ENCODE results near the gene TLR9. TPM values are rescaled to one million over a fixed set of nuclear protein-coding genes. Genes with fewer than 3 reads are reported as not detected.

The TLR9 gene
- total and polyA plus RNA-seq, 9 of the 15 experiments (the other 6 are each of a cell fraction or from before 2014, with no cell fraction given): not detected

DNA sequence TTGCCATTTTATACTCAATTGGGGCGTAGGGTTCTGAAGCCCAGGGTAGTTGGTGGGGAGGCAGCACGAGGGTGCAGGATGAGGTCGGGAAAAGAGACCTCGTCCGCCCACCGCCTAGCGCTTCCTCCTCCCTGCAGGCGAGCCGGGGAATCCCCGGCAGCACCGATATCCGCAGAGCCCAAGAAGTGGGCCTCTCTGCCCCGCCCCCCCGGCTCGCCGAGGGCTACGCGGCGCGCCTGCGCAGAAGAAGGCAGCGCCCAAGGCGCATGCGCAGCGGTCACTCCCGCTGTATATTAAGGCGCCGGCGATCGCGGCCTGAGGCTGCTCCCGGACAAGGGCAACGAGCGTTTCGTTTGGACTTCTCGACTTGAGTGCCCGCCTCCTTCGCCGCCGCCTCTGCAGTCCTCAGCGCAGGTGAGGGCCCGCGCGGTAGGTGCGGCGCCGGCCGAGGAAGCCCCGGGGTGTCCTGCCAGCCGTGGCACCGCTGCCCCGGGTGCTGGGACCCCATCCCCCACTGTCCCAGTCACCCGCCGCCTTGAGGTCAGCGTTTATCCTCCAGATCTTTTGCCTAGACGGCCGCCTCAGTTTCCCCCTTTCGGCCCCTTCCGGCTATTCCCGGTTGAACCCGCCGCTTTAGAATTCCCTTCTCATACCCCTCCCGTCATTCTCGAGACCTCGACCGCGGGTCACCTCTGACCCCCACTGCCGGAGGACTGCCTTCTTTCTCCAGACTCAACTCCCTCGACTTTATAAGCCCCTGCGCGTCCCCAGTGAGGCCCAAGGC is 27.4 kb downstream of the TLR9 start, which contains the start of gene ALAS1 (continued):
- TF ChIP-seq, protein P1, sequence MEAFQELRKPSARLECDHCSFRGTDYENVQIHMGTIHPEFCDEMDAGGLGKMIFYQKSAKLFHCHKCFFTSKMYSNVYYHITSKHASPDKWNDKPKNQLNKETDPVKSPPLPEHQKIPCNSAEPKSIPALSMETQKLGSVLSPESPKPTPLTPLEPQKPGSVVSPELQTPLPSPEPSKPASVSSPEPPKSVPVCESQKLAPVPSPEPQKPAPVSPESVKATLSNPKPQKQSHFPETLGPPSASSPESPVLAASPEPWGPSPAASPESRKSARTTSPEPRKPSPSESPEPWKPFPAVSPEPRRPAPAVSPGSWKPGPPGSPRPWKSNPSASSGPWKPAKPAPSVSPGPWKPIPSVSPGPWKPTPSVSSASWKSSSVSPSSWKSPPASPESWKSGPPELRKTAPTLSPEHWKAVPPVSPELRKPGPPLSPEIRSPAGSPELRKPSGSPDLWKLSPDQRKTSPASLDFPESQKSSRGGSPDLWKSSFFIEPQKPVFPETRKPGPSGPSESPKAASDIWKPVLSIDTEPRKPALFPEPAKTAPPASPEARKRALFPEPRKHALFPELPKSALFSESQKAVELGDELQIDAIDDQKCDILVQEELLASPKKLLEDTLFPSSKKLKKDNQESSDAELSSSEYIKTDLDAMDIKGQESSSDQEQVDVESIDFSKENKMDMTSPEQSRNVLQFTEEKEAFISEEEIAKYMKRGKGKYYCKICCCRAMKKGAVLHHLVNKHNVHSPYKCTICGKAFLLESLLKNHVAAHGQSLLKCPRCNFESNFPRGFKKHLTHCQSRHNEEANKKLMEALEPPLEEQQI (IDR thresholded peaks at IDR 0.05): no peak
- TF ChIP-seq SRF (CRISPR knock-in tag; IDR thresholded peaks at IDR 0.05) (peak in 1 of 2 experiments; percentile 61; a peak in 1 of 4 replicates), MED1 (CRISPR knock-in tag; IDR thresholded peaks at IDR 0.05; ENCODE audit: borderline replicate concordance) (no peak), ZNF639 (CRISPR knock-in tag; conservative IDR thresholded peaks at IDR 0.05 in 1 of 2, IDR thresholded peaks at IDR 0.05 in 1 of 2) (peak in 1 of 2 experiments; percentile 35; a peak in 1 of 4 replicates), TBP (optimal IDR thresholded peaks at IDR 0.05; ENCODE audit: low read depth, low read length) (peak; percentile 94), L3MBTL2 (IDR thresholded peaks at IDR 0.05) (peak; percentile 83; the same call in 1 of the 2 replicates), E2F6 (IDR thresholded peaks at IDR 0.05; ENCODE audit: borderline replicate concordance in 1 of 2, extremely low read depth in 1 of 2, insufficient read depth in 1 of 2, insufficient read length in 1 of 2, low read depth in 1 of 2, low read length in 1 of 2, poor library complexity in 1 of 2, severe bottlenecking in 1 of 2) (peak in 1 of 2 experiments; percentile 61), POU5F1 (IDR thresholded peaks at IDR 0.05; ENCODE audit: borderline replicate concordance, low read depth, low read length, partially characterized antibody) (peak; percentile 77), NEUROD1 (IDR thresholded peaks at IDR 0.05; ENCODE audit: borderline replicate concordance, low read depth, low read length, partially characterized antibody) (no peak), ZNF184 (CRISPR knock-in tag; IDR thresholded peaks at IDR 0.05) (no peak), RAD21 (CRISPR knock-in tag; conservative IDR thresholded peaks at IDR 0.05 in 1 of 2, IDR thresholded peaks at IDR 0.05 in 1 of 2) (peak in 1 of 2 experiments; percentile 24; a peak in 1 of 4 replicates), MAFK (IDR thresholded peaks at IDR 0.05; ENCODE audit: low read length) (no peak), TAF1 (IDR thresholded peaks at IDR 0.05; ENCODE audit: control insufficient read depth, extremely low read depth, insufficient read depth, low read length, severe bottlenecking) (peak; percentile 67), ZNF586 (CRISPR knock-in tag; conservative IDR thresholded peaks at IDR 0.05) (no peak)
- TF ChIP-seq, protein P2, sequence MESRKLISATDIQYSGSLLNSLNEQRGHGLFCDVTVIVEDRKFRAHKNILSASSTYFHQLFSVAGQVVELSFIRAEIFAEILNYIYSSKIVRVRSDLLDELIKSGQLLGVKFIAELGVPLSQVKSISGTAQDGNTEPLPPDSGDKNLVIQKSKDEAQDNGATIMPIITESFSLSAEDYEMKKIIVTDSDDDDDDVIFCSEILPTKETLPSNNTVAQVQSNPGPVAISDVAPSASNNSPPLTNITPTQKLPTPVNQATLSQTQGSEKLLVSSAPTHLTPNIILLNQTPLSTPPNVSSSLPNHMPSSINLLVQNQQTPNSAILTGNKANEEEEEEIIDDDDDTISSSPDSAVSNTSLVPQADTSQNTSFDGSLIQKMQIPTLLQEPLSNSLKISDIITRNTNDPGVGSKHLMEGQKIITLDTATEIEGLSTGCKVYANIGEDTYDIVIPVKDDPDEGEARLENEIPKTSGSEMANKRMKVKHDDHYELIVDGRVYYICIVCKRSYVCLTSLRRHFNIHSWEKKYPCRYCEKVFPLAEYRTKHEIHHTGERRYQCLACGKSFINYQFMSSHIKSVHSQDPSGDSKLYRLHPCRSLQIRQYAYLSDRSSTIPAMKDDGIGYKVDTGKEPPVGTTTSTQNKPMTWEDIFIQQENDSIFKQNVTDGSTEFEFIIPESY (CRISPR knock-in tag; IDR thresholded peaks at IDR 0.05): no peak
- TF ChIP-seq, protein P3, sequence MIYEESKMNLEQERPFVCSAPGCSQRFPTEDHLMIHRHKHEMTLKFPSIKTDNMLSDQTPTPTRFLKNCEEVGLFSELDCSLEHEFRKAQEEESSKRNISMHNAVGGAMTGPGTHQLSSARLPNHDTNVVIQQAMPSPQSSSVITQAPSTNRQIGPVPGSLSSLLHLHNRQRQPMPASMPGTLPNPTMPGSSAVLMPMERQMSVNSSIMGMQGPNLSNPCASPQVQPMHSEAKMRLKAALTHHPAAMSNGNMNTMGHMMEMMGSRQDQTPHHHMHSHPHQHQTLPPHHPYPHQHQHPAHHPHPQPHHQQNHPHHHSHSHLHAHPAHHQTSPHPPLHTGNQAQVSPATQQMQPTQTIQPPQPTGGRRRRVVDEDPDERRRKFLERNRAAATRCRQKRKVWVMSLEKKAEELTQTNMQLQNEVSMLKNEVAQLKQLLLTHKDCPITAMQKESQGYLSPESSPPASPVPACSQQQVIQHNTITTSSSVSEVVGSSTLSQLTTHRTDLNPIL (CRISPR knock-in tag; IDR thresholded peaks at IDR 0.05): no peak

Measured in K562 (cell line).